Measurements from ENCODE around the gene RGL2. TPM values are rescaled to one million over a fixed set of nuclear protein-coding genes. Genes with fewer than 3 reads are reported as not detected.

Gene RGL2
- total and polyA plus RNA-seq, 9 donors = 26.9 to 82.0 (median 64.9) TPM

GRCh38 chr6:33278810-33279209, 19.9 kb downstream of the RGL2 start:
- no peak overlapping the region for H3K4me3 ChIP-seq
- no peaks in the 10 kb centered on the region for H3K36me3 ChIP-seq
- peaks cover 2% of the 10 kb centered on the region for H3K4me1 ChIP-seq (ENCODE audit: insufficient read depth)
- TF ChIP-seq CTCF (IDR thresholded peaks at IDR 0.05) = no peak
- TF ChIP-seq EP300 (IDR thresholded peaks at IDR 0.05) = no peak
- no peak for TF ChIP-seq POLR2A (IDR thresholded peaks at IDR 0.05)
- intact Hi-C loops (cut with DNase I) = loop anchor here in 1 of 4 donors (10.0 kb wide), 1 partner anchor 136 kb away; the partner anchor contains the start of genes CUTA and PHF1
- H3K27me3 ChIP-seq = no peaks in the 10 kb centered on the region
- DNase-seq = no peak
- H3K9me3 ChIP-seq = no peaks in the 10 kb centered on the region
- no peak overlapping the region for H3K27ac ChIP-seq
- WGBS, 3 donors = 79 to 90% (median 81%) methylated on average over 3 of the region's 3 CpGs

- no peak for DNase-seq
- peaks cover 2% of the 10 kb centered on the region for H3K4me1 ChIP-seq (ENCODE audit: insufficient read depth)
- H3K36me3 ChIP-seq = no peaks in the 10 kb centered on the region
- no peak overlapping the region for H3K4me3 ChIP-seq
- no peak for TF ChIP-seq EP300 (IDR thresholded peaks at IDR 0.05)
- no peak for TF ChIP-seq CTCF (IDR thresholded peaks at IDR 0.05)
- no peak for TF ChIP-seq POLR2A (IDR thresholded peaks at IDR 0.05)
- no peak overlapping the region for H3K27ac ChIP-seq
- no peaks in the 10 kb centered on the region for H3K9me3 ChIP-seq
- WGBS, 3 donors = 76 to 79% (median 78%) methylated on average over 8 to 9 of the region's 9 CpGs
- intact Hi-C loops (cut with DNase I) = loop anchor here in 1 of 4 donors (10.0 kb wide), 1 partner anchor 136 kb away; the partner anchor contains the start of genes CUTA and PHF1
- no peaks in the 10 kb centered on the region for H3K27me3 ChIP-seq
These were observed 20.4 kb downstream of the RGL2 start for GRCh38 chr6:33278392-33278741.

GRCh38 chr6:33277663-33278391, 20.9 kb downstream of the RGL2 start:
- Histone ChIP-seq H3K27ac (peak overlapping the region in 1 of 2 donors; percentile 79), H3K4me3 (peak overlapping the region; percentile 52), H3K27me3 (no peaks in the 10 kb centered on the region), H3K4me1 (ENCODE audit: insufficient read depth) (peaks cover 3% of the 10 kb centered on the region), H3K36me3 (no peaks in the 10 kb centered on the region), H3K9me3 (no peaks in the 10 kb centered on the region)
- 51 to 63% (median 55%) methylated on average over 36 to 39 of the region's 39 CpGs for WGBS, 3 donors
- TF ChIP-seq CTCF (IDR thresholded peaks at IDR 0.05) (no peak), EP300 (IDR thresholded peaks at IDR 0.05) (no peak), POLR2A (IDR thresholded peaks at IDR 0.05) (no peak)
- no peak for DNase-seq
- intact Hi-C loops (cut with DNase I) = loop anchor here in 1 of 4 donors (10.0 kb wide), 1 partner anchor 137 kb away; the partner anchor contains the start of genes CUTA and PHF1

GRCh38 chr6:33276864-33277662, 21.7 kb downstream of the RGL2 start, which contains the start of gene B3GALT4:
Gene B3GALT4, plus strand, starts transcription at chr6:33277123. Its CDS starts 297 bp downstream, at chr6:33277420.
- Histone ChIP-seq H3K4me1 (ENCODE audit: insufficient read depth) (peaks cover 3% of the 10 kb centered on the region), H3K36me3 (no peaks in the 10 kb centered on the region), H3K4me3 (peak within 1 kb of the TSS; percentile 52), H3K9me3 (no peaks in the 10 kb centered on the region), H3K27ac (peak within 1 kb of the TSS; percentile 11 to 79), H3K27me3 (no peaks in the 10 kb centered on the region)
- TF ChIP-seq EP300 (IDR thresholded peaks at IDR 0.05) = no peak
- TF ChIP-seq CTCF (IDR thresholded peaks at IDR 0.05) = peak; percentile 37 to 69 (median 52)
- TF ChIP-seq POLR2A (IDR thresholded peaks at IDR 0.05) = no peak
- peak; percentile 70 to 82 (median 75) for DNase-seq
- 1% methylated on average over 53 to 80 of the region's 80 CpGs for WGBS, 3 donors
- intact Hi-C loops (cut with DNase I) = loop anchor here in 1 of 4 donors (10.0 kb wide), 1 partner anchor 138 kb away; the partner anchor contains the start of genes CUTA and PHF1
